ENCODE measurements around the gene TYMP. TPM values are rescaled to one million over a fixed set of nuclear protein-coding genes. Genes with fewer than 3 reads are reported as not detected.

TYMP gene
- total and polyA plus RNA-seq, 10 of the 15 experiments (the other 5 are each of a cell fraction or from before 2014, with no cell fraction given): 0.42 to 57.8 (median 24.6) TPM

GRCh38 chr22:50577987-50578775 lies 48.4 kb upstream of the TYMP start, which contains the start of gene CPT1B:
CPT1B (minus strand) TSS chr22:50578427; CDS start chr22:50577915, 512 bp downstream.
- ChIA-PET RAD21 (ENCODE audit: unreplicated experiment) (no interaction called here), POLR2A (no interaction called here), CTCF (no interaction called here), SMC1A (ENCODE audit: uncharacterized antibody, unreplicated experiment) (no interaction called here)
- in situ Hi-C loops (cut with MboI) (no loop called here), intact Hi-C loops (cut with micrococcal nuclease; ENCODE audit: unreplicated experiment) (no loop called here)
- no peak within 1 kb of the TSS for H3K4me3 ChIP-seq
- H3K27me3 ChIP-seq (replicated peaks in 1 of 2; ENCODE audit: control insufficient read depth in 2 of 2, insufficient read depth in 2 of 2, low read length in 1 of 2): no peaks in the 10 kb centered on the region
- H3K4me1 ChIP-seq (ENCODE audit: control insufficient read depth, insufficient read depth, low read length): peaks cover 15% of the 10 kb centered on the region
- WGBS (ENCODE audit: insufficient coverage, insufficient replicate concordance, low lambda C conversion rate, missing lambda C conversion rate): 76% methylated on average over 36 of the region's 63 CpGs
- H3K9ac ChIP-seq (ENCODE audit: control insufficient read depth, insufficient read depth, low read length): peak within 1 kb of the TSS; percentile 60
- no peaks in the 10 kb centered on the region for H4K20me1 ChIP-seq (ENCODE audit: control insufficient read depth, insufficient read depth)
- FAIRE-seq (no peak), ATAC-seq (no peak), DNase-seq (ENCODE audit: low read depth, low spot score) (no peak)
- H3K79me2 ChIP-seq (ENCODE audit: control insufficient read depth, insufficient read depth, low read length): peaks cover 14% of the 10 kb centered on the region
- BruUV-seq (replicated peaks): no TSS peak
- peak within 1 kb of the TSS; percentile 39 for H3K27ac ChIP-seq (ENCODE audit: control insufficient read depth, insufficient read depth)
- H3K4me2 ChIP-seq (ENCODE audit: control insufficient read depth, insufficient read depth): peak within 1 kb of the TSS; percentile 42; the same call in 1 of the 2 replicates
- H3K9me3 ChIP-seq (replicated peaks; ENCODE audit: control insufficient read depth, insufficient read depth, low read length): no peaks in the 10 kb centered on the region
- no peak within 1 kb of the TSS; the same call in 1 of the 2 replicates for H2AFZ ChIP-seq (ENCODE audit: control insufficient read depth, low read depth, low read length)
- H3K36me3 ChIP-seq (ENCODE audit: control insufficient read depth in 2 of 2, insufficient read depth in 2 of 2, low read length in 1 of 2): peaks cover 4 to 8% of the 10 kb centered on the region in 2 experiments; a peak in 3 of 4 replicates
- no peak for TF ChIP-seq NR2C1 (IDR thresholded peaks at IDR 0.05)
- TF ChIP-seq RB1 (IDR thresholded peaks at IDR 0.05; ENCODE audit: borderline replicate concordance): no peak
- TF ChIP-seq TARDBP (IDR thresholded peaks at IDR 0.05; ENCODE audit: borderline replicate concordance): no peak
- no peak for TF ChIP-seq WRNIP1 (IDR thresholded peaks at IDR 0.05; ENCODE audit: borderline replicate concordance, low read depth, low read length)
- TF ChIP-seq, protein P1, sequence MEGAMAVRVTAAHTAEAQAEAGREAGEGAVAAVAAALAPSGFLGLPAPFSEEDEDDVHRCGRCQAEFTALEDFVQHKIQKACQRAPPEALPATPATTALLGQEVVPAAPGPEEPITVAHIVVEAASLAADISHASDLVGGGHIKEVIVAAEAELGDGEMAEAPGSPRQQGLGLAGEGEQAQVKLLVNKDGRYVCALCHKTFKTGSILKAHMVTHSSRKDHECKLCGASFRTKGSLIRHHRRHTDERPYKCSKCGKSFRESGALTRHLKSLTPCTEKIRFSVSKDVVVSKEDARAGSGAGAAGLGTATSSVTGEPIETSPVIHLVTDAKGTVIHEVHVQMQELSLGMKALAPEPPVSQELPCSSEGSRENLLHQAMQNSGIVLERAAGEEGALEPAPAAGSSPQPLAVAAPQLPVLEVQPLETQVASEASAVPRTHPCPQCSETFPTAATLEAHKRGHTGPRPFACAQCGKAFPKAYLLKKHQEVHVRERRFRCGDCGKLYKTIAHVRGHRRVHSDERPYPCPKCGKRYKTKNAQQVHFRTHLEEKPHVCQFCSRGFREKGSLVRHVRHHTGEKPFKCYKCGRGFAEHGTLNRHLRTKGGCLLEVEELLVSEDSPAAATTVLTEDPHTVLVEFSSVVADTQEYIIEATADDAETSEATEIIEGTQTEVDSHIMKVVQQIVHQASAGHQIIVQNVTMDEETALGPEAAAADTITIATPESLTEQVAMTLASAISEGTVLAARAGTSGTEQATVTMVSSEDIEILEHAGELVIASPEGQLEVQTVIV (IDR thresholded peaks at IDR 0.05; ENCODE audit: borderline replicate concordance, partially characterized antibody): no peak
- TF ChIP-seq BRCA1 (IDR thresholded peaks at IDR 0.05; ENCODE audit: low read depth, low read length): no peak
- no peak for TF ChIP-seq KLF5 (IDR thresholded peaks at IDR 0.05; ENCODE audit: partially characterized antibody)
- no peak for TF ChIP-seq NFXL1 (IDR thresholded peaks at IDR 0.05; ENCODE audit: borderline replicate concordance)
- TF ChIP-seq IKZF2 (IDR thresholded peaks at IDR 0.05): no peak
- TF ChIP-seq EGR1 (IDR thresholded peaks at IDR 0.05; ENCODE audit: borderline replicate concordance in 1 of 2, low read depth in 2 of 2, low read length in 2 of 2): peak; percentile 20 to 26; a peak in 2 of 3 replicates
- TF ChIP-seq, protein P2, sequence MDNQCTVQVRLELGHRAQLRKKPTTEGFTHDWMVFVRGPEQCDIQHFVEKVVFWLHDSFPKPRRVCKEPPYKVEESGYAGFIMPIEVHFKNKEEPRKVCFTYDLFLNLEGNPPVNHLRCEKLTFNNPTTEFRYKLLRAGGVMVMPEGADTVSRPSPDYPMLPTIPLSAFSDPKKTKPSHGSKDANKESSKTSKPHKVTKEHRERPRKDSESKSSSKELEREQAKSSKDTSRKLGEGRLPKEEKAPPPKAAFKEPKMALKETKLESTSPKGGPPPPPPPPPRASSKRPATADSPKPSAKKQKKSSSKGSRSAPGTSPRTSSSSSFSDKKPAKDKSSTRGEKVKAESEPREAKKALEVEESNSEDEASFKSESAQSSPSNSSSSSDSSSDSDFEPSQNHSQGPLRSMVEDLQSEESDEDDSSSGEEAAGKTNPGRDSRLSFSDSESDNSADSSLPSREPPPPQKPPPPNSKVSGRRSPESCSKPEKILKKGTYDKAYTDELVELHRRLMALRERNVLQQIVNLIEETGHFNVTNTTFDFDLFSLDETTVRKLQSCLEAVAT (IDR thresholded peaks at IDR 0.05): no peak
- no peak for TF ChIP-seq SMARCA5 (IDR thresholded peaks at IDR 0.05)
- no peak for TF ChIP-seq YBX1 (IDR thresholded peaks at IDR 0.05)
- TF ChIP-seq SIX5 (IDR thresholded peaks at IDR 0.05; ENCODE audit: low read depth, low read length, severe bottlenecking): no peak
- no peak for TF ChIP-seq CEBPB (IDR thresholded peaks at IDR 0.05; ENCODE audit: borderline replicate concordance in 1 of 2, low read depth in 2 of 2, low read length in 2 of 2)
- no peak for TF ChIP-seq EED (IDR thresholded peaks at IDR 0.05; ENCODE audit: low read depth)
- TF ChIP-seq EP300 (IDR thresholded peaks at IDR 0.05; ENCODE audit: borderline replicate concordance in 1 of 2, control insufficient read depth in 1 of 2, low read depth in 2 of 2, low read length in 2 of 2): no peak
- TF ChIP-seq RUNX3 (IDR thresholded peaks at IDR 0.05; ENCODE audit: low read length): peak; percentile 53
- no peak for TF ChIP-seq MTA3 (IDR thresholded peaks at IDR 0.05; ENCODE audit: borderline replicate concordance, low read length)
- TF ChIP-seq HDAC2 (IDR thresholded peaks at IDR 0.05): no peak
